Activated naive CD4-positive, alpha-beta T cell treated with anti-CD3 and anti-CD28 coated beads, Interleukin-2, amount 10 ng/mL, durations not matched to agents 7 days and 5 days (primary cell): ENCODE measurements around the gene NCKAP5.

Source experiments
- CTCF ChIA-PET: fragments of 350-600 bp; sonication (Branson Sonifier 250); formaldehyde crosslinking; loops from one replicate; lab custom pipeline; 2021; ENCODE audit warnings: antibody characterized with exemption; lab: Charles Lee
- DNase-seq: peaks from one replicate; pipeline ENCODE4 v3.0.0-alpha.2; 2020
- H3K27ac Mint-ChIP-seq: one replicate; pipeline ENCODE4 v1.8.0; 2021; ENCODE audit warnings: mild to moderate bottlenecking, moderate library complexity, mixed read lengths
- H3K27me3 Mint-ChIP-seq: one replicate; pipeline ENCODE4 v1.8.0; 2021; ENCODE audit warnings: mild to moderate bottlenecking, mixed read lengths
- H3K36me3 Mint-ChIP-seq: one replicate; pipeline ENCODE4 v1.8.0; 2021; ENCODE audit warnings: mixed read lengths
- H3K4me1 Mint-ChIP-seq: one replicate; pipeline ENCODE4 v1.8.0; 2021; ENCODE audit warnings: mixed read lengths
- H3K4me3 Mint-ChIP-seq: one replicate; pipeline ENCODE4 v1.8.0; 2021; ENCODE audit warnings: mild to moderate bottlenecking, moderate library complexity, mixed read lengths
- H3K9me3 Mint-ChIP-seq: one replicate; pipeline ENCODE4 v1.8.0; 2021; ENCODE audit warnings: mixed read lengths

Gene NCKAP5

DNA sequence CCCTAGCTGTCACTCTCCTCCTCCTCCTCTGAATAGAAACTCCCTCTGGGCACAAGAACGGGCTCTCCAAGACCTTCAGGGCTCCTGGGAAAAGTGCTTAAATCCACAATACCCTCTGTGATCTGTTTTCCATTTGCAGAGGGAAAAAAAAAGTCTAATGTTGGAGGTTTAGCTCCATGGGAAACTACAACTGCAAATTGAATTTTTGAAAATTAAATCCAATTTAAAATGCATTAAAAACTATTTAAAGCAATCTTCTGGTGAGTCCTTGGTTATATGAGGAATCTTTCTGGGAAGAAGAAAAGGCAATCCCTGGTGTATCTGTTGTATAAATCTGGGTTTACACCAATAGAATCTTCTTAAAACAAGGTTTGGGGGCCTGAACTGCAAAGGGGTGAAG lies 64.3 kb downstream of the NCKAP5 start:
- H3K36me3 Mint-ChIP-seq = no peaks in the 10 kb centered on the region
- H3K27ac Mint-ChIP-seq = no peak overlapping the region
- H3K4me1 Mint-ChIP-seq = no peaks in the 10 kb centered on the region
- H3K4me3 Mint-ChIP-seq = no peak overlapping the region
- no peak for DNase-seq
- CTCF ChIA-PET = no interaction called here
- H3K9me3 Mint-ChIP-seq = peaks cover 3% of the 10 kb centered on the region
- H3K27me3 Mint-ChIP-seq = no peaks in the 10 kb centered on the region

DNA sequence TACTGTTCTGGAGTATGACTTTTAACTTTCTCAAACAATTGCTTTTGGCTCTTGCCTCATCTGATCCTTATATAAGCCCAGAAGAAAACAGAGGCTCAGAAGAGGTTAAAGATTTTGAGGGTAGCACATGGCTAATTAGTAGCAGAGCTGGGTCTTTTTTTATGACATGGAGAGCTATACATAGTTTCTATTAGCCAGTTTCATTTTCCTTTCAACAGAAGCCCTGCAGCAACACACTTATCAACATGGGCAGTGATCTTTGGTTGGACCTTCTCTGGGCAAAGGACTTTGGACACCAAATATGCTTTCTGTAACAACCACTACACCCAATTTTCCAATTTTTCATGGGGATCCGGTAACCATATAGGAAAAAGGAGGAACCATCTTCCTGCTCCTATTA lies 64.9 kb downstream of the NCKAP5 start:
- no peak overlapping the region for H3K27ac Mint-ChIP-seq
- no peak overlapping the region for H3K4me3 Mint-ChIP-seq
- CTCF ChIA-PET = no interaction called here
- peaks cover 3% of the 10 kb centered on the region for H3K9me3 Mint-ChIP-seq
- H3K27me3 Mint-ChIP-seq = no peaks in the 10 kb centered on the region
- no peak for DNase-seq
- no peaks in the 10 kb centered on the region for H3K4me1 Mint-ChIP-seq
- H3K36me3 Mint-ChIP-seq = no peaks in the 10 kb centered on the region

DNA sequence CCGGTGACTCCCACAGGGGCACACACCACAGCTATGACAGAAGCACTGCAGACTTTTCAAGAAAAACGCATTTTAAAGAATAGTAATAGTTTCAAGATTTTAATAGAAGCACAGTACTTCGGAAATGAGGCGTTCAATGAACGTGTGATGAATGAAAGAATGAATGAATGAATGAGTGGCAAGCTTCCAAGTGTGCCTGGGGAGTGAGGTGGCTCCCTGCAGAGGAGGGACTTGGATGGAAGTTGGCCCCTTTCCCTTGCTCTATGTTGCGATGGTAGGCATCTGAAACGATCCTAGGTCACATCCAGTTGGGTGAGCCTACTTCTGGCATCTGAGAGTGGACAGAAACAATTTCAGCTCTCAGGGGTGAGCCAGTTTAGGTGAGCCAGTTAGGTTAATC lies 65.6 kb downstream of the NCKAP5 start:
- Mint-ChIP-seq H3K4me1 (no peaks in the 10 kb centered on the region), H3K4me3 (no peak overlapping the region), H3K27me3 (no peaks in the 10 kb centered on the region), H3K27ac (no peak overlapping the region), H3K36me3 (no peaks in the 10 kb centered on the region), H3K9me3 (peaks cover 3% of the 10 kb centered on the region)
- CTCF ChIA-PET = no interaction called here
- no peak for DNase-seq

DNA sequence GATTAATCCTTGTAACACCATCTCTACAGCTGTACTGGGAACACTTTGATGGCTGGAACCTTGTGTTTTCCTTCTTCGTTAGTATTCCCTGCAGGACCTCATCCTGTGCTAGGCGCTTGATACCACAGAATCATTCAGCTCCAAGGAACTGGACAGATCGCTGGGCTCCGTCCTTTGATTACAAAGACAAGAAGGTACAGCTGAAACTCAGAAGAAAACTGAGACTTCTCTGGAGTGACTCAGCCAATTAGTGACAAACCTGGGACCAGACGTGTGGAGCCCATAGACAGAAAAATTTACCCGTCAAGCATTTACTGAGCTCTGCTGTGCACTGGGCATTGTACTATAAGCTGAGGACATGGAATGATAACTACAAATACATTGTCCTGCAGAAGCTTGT lies 67.3 kb downstream of the NCKAP5 start:
- CTCF ChIA-PET = no interaction called here
- Mint-ChIP-seq H3K36me3 (no peaks in the 10 kb centered on the region), H3K4me1 (no peaks in the 10 kb centered on the region), H3K27me3 (no peaks in the 10 kb centered on the region), H3K27ac (no peak overlapping the region), H3K4me3 (no peak overlapping the region), H3K9me3 (no peaks in the 10 kb centered on the region)
- DNase-seq = no peak

DNA sequence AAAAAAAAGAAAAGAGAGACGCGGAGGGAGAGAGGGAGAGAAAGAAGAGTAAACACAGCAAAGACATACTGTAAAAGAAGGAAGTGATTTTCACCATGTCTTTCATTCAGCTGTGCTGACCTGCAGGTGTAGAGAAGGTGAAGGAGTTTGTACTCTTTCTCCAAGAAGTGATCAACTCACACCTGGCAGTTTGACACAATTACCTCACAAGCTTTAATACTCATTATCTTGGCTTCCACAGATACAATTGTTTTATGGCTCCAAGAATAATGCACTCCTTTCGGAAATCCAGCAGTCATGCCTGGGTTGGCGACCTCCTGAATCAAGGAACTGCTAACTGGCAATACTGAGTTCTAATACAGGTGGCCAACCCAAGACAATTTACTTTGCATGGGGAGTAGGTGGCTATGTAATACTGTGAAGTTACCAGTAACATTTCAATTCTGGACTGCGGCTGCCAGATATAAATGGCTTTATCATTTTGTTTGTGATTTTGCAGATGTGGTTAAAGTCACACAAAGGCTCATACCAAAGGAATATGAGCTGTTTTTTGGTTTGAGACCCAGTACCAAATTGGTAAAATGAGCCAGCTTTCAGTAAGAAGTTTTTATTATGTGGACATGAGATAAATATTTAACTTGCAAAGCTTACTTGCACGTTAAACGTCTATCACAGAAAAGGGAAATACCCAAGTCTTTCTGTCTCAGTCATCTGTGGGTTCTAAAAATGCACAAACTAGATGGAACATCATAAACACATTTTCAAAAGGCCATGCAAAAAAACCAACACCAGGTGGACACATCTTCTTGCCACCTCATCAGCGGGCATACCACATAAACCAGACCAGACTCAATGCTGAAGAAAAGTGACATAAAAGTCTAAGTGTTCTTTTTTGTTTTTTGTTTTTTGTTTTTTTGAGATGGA lies 69.3 kb downstream of the NCKAP5 start:
- Mint-ChIP-seq H3K4me3 (no peak overlapping the region), H3K9me3 (no peaks in the 10 kb centered on the region), H3K27me3 (no peaks in the 10 kb centered on the region), H3K36me3 (no peaks in the 10 kb centered on the region), H3K4me1 (no peaks in the 10 kb centered on the region), H3K27ac (no peak overlapping the region)
- CTCF ChIA-PET = no interaction called here
- DNase-seq = no peak

DNA sequence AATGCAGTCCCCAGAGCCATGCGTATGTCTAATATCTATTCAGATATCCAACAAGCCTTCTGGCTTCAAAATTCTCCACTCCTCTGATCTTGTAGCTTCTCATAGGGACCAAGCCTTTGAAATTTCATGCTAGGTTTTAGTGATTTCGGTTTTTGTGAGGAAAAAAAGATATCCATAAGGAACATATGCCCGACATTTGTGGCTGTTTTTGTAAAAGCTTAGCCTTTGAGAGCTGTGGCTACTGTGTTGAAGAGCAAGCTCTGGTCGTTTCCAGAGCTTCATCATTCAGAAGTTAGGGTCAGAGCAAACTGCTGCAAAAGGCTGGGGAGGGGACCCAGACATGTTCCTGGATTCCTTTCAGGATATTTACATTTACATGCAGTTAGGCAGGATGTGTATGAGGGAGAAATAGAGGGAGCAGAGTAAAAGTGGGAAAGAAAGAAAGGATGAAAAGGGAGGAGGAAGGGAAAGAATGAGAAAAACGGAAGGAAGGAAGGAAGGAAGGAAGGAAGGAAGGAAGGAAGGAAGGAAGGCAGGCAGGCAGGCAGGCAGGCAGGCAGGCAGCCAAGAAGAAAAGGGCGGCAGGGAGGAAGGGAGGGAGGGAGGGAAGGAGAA lies 70.2 kb downstream of the NCKAP5 start:
- DNase-seq = no peak
- Mint-ChIP-seq H3K4me3 (no peak overlapping the region), H3K4me1 (no peaks in the 10 kb centered on the region), H3K27me3 (no peaks in the 10 kb centered on the region), H3K36me3 (no peaks in the 10 kb centered on the region), H3K27ac (no peak overlapping the region), H3K9me3 (no peaks in the 10 kb centered on the region)
- CTCF ChIA-PET = no interaction called here

DNA sequence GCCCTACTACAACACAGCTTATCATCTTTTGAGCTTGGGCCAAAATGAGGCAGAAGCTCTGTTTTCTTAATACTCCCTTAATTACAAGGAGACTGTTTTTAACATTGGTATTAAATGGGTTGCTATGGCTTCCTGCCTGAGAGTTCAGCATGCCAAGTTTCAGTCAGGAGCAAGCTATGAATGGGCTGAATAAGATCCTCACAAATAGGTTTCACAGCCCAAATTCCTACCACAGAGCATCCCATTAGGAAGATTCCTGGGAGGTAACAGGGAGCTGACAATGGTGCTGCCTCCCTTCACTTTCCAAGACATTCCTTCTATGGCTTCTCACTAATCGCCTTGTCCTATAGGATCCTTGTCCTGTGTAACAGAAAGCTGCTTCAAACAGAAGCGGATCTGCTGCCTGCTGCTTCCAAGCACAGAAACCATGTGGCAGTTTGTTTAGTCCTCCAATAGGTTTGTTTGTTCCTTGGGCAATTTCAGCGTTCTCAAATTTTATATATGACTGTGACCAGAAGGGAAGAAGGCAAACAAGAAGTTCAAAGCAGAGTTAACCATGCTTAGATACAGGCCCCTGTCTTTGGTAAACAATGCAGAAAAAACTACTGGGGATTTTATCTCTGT lies 70.9 kb downstream of the NCKAP5 start:
- Mint-ChIP-seq H3K4me1 (no peaks in the 10 kb centered on the region), H3K36me3 (no peaks in the 10 kb centered on the region), H3K27ac (no peak overlapping the region), H3K9me3 (no peaks in the 10 kb centered on the region), H3K4me3 (no peak overlapping the region), H3K27me3 (no peaks in the 10 kb centered on the region)
- CTCF ChIA-PET = no interaction called here
- DNase-seq = no peak

DNA sequence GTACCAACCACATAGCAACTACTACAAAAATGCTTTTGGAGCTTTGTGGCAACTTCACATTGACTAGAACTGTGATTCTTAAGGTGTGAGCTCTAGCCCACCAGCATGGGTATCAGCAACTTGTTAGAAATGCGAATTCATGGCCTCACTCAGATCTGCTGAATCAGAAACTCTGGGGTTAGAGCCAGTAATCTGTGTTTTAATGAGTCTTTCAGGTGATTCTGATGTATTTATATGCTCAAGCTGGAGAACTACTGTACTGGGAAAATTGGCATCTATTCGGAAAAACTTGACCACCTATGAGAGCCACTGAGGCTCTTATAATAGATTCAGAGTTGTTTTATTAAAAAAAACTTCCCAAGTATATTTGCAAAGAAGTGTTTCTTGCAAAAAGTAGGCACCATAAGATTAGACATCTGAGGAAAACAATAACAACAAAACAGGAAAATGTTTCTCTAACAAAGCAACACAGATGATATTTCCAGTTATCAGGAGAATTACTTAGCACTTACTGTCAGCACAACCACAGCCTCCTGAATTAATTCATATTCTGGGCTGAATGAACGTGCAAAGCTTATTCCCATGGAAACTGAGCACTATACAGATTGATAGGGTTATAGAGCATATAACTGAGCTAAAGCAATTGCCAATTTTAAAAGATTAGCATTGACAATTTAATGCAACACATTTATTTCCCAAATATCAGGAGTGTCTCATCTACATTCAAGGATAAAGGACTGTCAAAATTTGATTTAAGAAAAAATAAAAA lies 71.6 kb downstream of the NCKAP5 start:
- no peak overlapping the region for H3K27ac Mint-ChIP-seq
- H3K4me3 Mint-ChIP-seq = no peak overlapping the region
- H3K27me3 Mint-ChIP-seq = no peaks in the 10 kb centered on the region
- CTCF ChIA-PET = no interaction called here
- H3K36me3 Mint-ChIP-seq = no peaks in the 10 kb centered on the region
- no peaks in the 10 kb centered on the region for H3K9me3 Mint-ChIP-seq
- no peaks in the 10 kb centered on the region for H3K4me1 Mint-ChIP-seq
- no peak for DNase-seq

DNA sequence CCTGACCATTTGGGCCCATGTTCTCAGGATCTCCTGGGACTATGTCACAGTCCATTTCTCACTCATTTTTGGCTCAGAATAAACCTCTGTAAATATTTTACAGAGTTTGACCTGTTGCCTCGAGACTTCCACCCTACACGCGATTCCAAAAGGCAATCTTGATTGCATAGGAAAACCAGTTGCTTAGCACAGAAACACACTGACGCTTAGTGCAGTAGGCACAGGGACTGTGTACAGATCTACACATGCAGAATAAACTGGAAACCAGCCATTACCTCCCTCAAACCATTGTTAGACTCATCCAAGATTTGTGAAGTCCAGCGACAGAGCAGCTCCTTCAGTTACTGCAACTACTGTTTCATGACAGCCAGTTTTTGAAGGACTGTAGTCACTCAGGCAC lies 73.0 kb downstream of the NCKAP5 start:
- H3K4me3 Mint-ChIP-seq = no peak overlapping the region
- no peaks in the 10 kb centered on the region for H3K27me3 Mint-ChIP-seq
- no peaks in the 10 kb centered on the region for H3K4me1 Mint-ChIP-seq
- H3K9me3 Mint-ChIP-seq = no peaks in the 10 kb centered on the region
- DNase-seq = no peak
- no peak overlapping the region for H3K27ac Mint-ChIP-seq
- CTCF ChIA-PET = no interaction called here
- H3K36me3 Mint-ChIP-seq = no peaks in the 10 kb centered on the region

DNA sequence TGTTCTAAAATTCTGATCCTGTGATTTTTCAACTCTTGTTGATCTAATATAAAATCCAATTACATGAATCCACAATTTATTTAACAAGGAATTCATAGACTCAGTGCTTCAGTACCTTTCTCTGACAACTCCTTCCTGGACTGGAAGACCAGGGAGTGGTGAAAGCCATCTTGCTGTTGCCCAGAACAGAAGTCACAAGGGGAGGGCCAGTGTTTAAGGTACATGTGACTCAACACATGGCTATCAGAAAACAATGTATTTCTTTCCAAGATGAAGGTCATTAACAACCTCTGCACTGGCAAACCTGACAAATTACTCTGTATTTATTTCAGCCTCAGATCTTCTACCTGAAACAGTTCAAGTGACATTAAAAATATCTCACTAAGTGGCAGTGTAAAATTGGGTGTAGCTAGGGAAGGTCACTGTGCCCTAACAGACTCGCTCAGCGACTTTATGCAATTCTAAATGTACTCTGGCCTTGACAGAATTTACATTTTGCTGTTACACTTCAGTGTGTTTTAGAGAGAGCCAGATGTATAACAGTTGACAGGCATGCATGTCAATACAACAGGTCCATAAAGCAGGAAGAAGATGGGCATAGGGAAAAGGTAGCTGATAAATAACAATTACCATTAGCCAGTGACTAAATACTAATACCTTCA lies 75.4 kb downstream of the NCKAP5 start:
- H3K36me3 Mint-ChIP-seq = no peaks in the 10 kb centered on the region
- no peak overlapping the region for H3K27ac Mint-ChIP-seq
- H3K27me3 Mint-ChIP-seq = no peaks in the 10 kb centered on the region
- H3K4me1 Mint-ChIP-seq = no peaks in the 10 kb centered on the region
- no peak for DNase-seq
- no peaks in the 10 kb centered on the region for H3K9me3 Mint-ChIP-seq
- CTCF ChIA-PET = no interaction called here
- no peak overlapping the region for H3K4me3 Mint-ChIP-seq

DNA sequence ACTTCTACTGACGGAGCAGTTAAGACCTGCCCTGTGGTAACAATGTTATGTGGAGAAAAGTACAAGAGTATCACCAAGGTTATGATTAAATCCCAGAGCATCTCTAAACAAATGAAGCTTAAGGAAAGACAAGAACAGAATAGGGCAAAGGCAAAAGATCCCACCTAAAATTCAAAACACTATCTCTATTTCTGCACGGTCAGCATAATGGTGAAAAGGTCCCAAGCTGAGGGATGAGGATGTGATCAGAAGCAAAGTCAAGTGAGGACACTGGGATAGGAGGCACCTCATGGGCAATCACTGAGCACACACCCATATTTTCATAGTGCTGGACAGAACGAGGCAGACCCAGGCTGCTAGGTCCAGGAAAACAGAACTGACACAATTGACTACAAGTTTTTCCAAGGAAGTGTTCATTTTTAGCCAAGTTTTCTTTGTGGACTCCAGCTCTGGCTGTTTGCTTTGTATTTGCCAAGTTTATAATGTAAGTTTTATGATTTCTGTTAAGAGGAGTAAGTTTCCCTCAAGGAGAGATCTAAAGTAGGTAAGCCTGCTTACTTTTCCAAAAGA lies 77.8 kb downstream of the NCKAP5 start:
- Mint-ChIP-seq H3K4me3 (no peak overlapping the region), H3K27me3 (no peaks in the 10 kb centered on the region), H3K4me1 (no peaks in the 10 kb centered on the region), H3K36me3 (no peaks in the 10 kb centered on the region), H3K27ac (no peak overlapping the region), H3K9me3 (no peaks in the 10 kb centered on the region)
- no peak for DNase-seq
- CTCF ChIA-PET = no interaction called here

DNA sequence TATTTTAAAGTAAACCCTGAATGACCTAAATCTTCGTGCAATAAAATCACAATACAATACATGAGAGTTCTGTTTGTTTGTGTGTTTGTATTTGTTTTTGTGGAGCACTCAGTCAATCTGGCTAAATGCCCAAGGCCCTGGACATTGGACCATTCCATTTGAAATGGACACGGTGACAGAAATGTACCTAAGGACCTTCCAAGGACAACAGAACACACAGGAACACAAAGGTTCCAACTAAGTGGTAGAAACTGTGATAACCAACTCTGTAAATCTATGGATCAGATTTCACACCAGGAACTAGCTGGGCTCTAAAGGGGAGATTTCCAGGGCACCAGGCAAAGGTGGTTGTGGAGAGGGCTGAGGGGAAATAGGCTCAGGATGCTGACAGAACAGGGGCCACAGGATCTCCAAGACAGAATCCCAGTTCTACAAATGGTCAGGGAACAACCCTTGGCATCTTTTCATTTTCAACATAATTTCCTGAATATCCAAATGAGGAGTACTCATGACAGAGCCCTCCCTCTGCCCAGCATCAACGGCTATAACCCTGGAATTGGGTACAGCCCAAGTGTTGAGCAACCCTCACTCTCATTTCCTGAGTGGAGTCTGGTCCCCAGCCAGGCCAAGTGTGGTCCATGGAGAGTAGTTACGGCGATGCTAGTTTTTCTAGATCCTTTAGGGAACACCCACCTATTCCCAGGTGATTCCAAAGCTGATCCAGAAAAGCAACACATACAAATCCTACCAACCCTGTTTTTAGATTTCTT lies 78.4 kb downstream of the NCKAP5 start:
- Mint-ChIP-seq H3K27ac (no peak overlapping the region), H3K27me3 (no peaks in the 10 kb centered on the region), H3K4me3 (no peak overlapping the region), H3K9me3 (no peaks in the 10 kb centered on the region), H3K36me3 (no peaks in the 10 kb centered on the region), H3K4me1 (no peaks in the 10 kb centered on the region)
- CTCF ChIA-PET = no interaction called here
- no peak for DNase-seq

DNA sequence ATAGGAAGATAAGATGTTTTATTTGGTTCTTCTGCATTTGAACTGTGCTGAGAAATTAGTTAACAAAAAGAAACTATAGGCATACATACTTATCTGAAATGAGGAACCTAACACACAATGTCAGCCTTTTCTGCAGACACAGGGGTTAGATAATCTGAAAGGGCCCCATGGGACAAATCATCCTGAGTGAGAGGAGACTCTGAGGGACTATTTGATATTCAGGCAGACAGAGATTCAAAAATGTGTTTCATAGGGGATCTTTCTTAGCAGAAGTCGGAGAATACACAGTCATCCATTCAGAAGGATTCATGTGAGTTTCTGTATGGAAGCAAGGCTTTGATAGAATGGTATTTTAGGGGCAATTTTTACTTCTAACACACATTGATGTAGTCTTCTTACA lies 79.1 kb downstream of the NCKAP5 start:
- CTCF ChIA-PET = no interaction called here
- H3K27me3 Mint-ChIP-seq = no peaks in the 10 kb centered on the region
- no peaks in the 10 kb centered on the region for H3K36me3 Mint-ChIP-seq
- no peak for DNase-seq
- no peak overlapping the region for H3K4me3 Mint-ChIP-seq
- no peak overlapping the region for H3K27ac Mint-ChIP-seq
- H3K4me1 Mint-ChIP-seq = no peaks in the 10 kb centered on the region
- H3K9me3 Mint-ChIP-seq = no peaks in the 10 kb centered on the region
